Measurements from ENCODE around the gene FRMD8. TPM values are rescaled to one million over a fixed set of nuclear protein-coding genes. Genes with fewer than 3 reads are reported as not detected.

Gene FRMD8, protein sequence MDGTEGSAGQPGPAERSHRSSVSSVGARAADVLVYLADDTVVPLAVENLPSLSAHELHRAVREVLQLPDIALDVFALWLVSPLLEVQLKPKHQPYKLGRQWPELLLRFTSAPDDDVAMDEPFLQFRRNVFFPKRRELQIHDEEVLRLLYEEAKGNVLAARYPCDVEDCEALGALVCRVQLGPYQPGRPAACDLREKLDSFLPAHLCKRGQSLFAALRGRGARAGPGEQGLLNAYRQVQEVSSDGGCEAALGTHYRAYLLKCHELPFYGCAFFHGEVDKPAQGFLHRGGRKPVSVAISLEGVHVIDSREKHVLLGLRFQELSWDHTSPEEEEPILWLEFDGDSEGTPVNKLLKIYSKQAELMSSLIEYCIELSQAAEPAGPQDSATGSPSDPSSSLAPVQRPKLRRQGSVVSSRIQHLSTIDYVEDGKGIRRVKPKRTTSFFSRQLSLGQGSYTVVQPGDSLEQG
- 40.2 and 51.9 TPM in 2 replicates for total RNA-seq (2022)
- percentile 66 among the genes with signal in this experiment for Bru-seq, nascent RNA
- percentile 71 among the genes with signal in this experiment for BruChase-seq, experiment 1, labeled RNA remaining after a 6-hour chase
- BruChase-seq, experiment 2, labeled RNA remaining after a 2-hour chase = percentile 75 among the genes with signal in this experiment
- long read RNA-seq, transcript FRMD8-201 (11 exons, 3,723 nt) = major isoform, 23 of 46 reads
- long read RNA-seq, transcript FRMD8-203 (10 exons, 1,818 nt) = minor isoform, 6 of 46 reads
- long read RNA-seq, partial matches to known transcripts = 10 of 46 reads
- long read RNA-seq, other reads (novel, unspliced or antisense) = 5 of 46 reads

DNA sequence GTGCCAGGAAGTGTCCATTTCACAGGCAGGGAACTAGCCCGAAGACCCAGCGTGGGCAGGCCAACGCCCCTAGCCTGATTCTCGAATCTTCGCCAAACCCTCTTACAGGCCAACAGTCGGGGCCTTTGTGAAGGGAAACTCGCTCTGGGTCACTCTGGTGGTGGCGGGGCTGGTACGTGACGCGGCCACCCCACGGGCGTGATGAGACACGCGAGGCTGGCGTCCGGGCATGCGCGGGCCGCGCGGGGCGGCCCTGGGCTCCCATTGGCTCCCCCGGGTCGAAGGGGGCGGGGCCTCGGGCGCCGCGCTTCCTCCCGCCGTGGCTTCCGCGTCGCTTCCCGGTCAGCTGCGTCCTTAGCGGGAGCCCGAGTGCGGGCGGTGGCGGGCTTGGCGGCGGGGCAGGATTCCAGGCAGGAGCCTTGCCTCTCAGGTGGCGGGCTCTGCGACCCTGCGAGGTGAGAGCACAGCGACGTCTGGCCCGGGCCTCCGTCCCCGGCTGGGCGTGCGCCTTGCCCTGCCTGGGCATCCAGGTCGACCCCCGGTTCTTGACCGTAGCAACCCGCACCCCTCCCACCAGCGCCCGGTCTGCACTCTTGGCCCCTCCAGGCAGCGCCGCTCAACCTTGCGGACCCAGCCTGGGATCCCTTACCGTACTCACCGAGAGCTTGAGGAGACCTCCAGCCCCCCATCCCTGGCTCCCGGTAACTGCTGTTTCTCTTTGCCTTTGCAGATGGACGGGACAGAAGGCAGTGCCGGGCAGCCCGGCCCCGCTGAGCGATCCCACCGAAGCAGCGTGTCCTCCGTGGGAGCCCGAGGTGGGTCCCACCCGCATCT is at the start of gene FRMD8:
Gene FRMD8 (plus strand): TSS at position 331 of the 834 bp plus-strand sequence. CDS start 400 bp downstream, at position 731.
- Mint-ChIP-seq H3K27me3 (ENCODE audit: unreplicated experiment) (no peaks in the 10 kb centered on the region), H3K9me3 (ENCODE audit: low read depth, unreplicated experiment) (no peaks in the 10 kb centered on the region), H3K27ac (ENCODE audit: unreplicated experiment) (peak within 1 kb of the TSS; percentile 89), H3K4me1 (ENCODE audit: low read depth, unreplicated experiment) (peaks cover 65% of the 10 kb centered on the region), H3K4me3 (ENCODE audit: low read depth, unreplicated experiment) (peak within 1 kb of the TSS; percentile 89), H3K36me3 (ENCODE audit: insufficient read depth, unreplicated experiment) (peaks cover 72% of the 10 kb centered on the region)
- CTCF ChIA-PET = interaction anchor here (0.9 kb wide), 1 partner anchor 114 kb away, joined by 4 read pairs; no protein-coding TSS in a partner anchor
- DNase-seq = peak; percentile 88
- TF ChIP-seq, protein P1, sequence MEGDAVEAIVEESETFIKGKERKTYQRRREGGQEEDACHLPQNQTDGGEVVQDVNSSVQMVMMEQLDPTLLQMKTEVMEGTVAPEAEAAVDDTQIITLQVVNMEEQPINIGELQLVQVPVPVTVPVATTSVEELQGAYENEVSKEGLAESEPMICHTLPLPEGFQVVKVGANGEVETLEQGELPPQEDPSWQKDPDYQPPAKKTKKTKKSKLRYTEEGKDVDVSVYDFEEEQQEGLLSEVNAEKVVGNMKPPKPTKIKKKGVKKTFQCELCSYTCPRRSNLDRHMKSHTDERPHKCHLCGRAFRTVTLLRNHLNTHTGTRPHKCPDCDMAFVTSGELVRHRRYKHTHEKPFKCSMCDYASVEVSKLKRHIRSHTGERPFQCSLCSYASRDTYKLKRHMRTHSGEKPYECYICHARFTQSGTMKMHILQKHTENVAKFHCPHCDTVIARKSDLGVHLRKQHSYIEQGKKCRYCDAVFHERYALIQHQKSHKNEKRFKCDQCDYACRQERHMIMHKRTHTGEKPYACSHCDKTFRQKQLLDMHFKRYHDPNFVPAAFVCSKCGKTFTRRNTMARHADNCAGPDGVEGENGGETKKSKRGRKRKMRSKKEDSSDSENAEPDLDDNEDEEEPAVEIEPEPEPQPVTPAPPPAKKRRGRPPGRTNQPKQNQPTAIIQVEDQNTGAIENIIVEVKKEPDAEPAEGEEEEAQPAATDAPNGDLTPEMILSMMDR (IDR thresholded peaks at IDR 0.05; ENCODE audit: unreplicated experiment) = no peak
- intact Hi-C loops (cut with micrococcal nuclease; ENCODE audit: unreplicated experiment) = no loop called here
- TSS peak; percentile 70 for BruUV-seq (replicated peaks)

DNA sequence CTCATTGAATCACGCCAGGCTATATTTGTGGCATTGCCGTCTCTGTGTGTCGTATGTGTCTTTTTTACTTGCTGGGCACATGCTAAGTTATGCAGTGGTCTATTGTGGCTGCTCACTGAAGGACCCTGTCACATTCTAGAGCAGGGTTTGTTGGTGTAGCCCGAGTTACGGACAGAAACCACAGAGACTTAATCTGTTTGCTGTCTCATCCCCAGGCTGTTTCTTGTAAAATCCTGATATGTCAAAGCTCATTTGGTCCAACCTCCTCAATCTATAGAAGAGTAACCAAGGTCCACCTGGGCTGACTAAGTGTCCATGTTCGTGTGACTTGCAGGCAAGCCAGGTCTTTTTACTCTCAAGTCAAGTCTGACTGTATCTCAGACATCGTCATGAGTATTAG is 47.8 kb upstream of the FRMD8 start:
- H3K27me3 Mint-ChIP-seq (ENCODE audit: unreplicated experiment) = no peaks in the 10 kb centered on the region
- H3K27ac Mint-ChIP-seq (ENCODE audit: unreplicated experiment) = no peak overlapping the region
- peaks cover 18% of the 10 kb centered on the region for H3K4me1 Mint-ChIP-seq (ENCODE audit: low read depth, unreplicated experiment)
- intact Hi-C loops (cut with micrococcal nuclease; ENCODE audit: unreplicated experiment) = no loop called here
- H3K9me3 Mint-ChIP-seq (ENCODE audit: low read depth, unreplicated experiment) = no peaks in the 10 kb centered on the region
- peaks cover 39% of the 10 kb centered on the region for H3K36me3 Mint-ChIP-seq (ENCODE audit: insufficient read depth, unreplicated experiment)
- H3K4me3 Mint-ChIP-seq (ENCODE audit: low read depth, unreplicated experiment) = no peak overlapping the region
- TF ChIP-seq, protein P1 (IDR thresholded peaks at IDR 0.05; ENCODE audit: unreplicated experiment) = no peak
- BruUV-seq (replicated peaks) = no TSS peak
- CTCF ChIA-PET = interaction anchor here (0.6 kb wide), 1 partner anchor 536 kb away, joined by 5 read pairs; no protein-coding TSS in a partner anchor
- DNase-seq = no peak

DNA sequence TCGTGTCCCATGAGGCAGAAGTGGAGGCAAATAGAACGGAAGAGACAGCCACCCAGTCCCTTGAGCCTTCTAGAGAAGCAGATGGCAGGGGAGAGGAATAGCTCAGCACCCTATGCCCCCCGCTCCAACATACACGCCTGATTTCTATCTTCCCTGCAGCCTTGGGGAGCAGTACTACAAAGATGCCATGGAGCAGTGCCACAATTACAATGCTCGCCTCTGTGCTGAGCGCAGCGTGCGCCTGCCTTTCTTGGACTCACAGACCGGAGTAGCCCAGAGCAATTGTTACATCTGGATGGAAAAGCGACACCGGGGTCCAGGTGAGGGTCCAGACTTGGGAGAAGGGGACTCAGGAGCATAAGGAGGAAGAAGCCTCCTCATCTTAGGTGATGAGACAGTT is 46.2 kb upstream of the FRMD8 start:
- Mint-ChIP-seq H3K9me3 (ENCODE audit: low read depth, unreplicated experiment) (no peaks in the 10 kb centered on the region), H3K36me3 (ENCODE audit: insufficient read depth, unreplicated experiment) (peaks cover 35% of the 10 kb centered on the region), H3K27ac (ENCODE audit: unreplicated experiment) (no peak overlapping the region), H3K4me3 (ENCODE audit: low read depth, unreplicated experiment) (no peak overlapping the region), H3K27me3 (ENCODE audit: unreplicated experiment) (no peaks in the 10 kb centered on the region), H3K4me1 (ENCODE audit: low read depth, unreplicated experiment) (peaks cover 11% of the 10 kb centered on the region)
- CTCF ChIA-PET = no interaction called here
- no TSS peak for BruUV-seq (replicated peaks)
- TF ChIP-seq, protein P1 (IDR thresholded peaks at IDR 0.05; ENCODE audit: unreplicated experiment) = no peak
- intact Hi-C loops (cut with micrococcal nuclease; ENCODE audit: unreplicated experiment) = no loop called here
- no peak for DNase-seq

DNA sequence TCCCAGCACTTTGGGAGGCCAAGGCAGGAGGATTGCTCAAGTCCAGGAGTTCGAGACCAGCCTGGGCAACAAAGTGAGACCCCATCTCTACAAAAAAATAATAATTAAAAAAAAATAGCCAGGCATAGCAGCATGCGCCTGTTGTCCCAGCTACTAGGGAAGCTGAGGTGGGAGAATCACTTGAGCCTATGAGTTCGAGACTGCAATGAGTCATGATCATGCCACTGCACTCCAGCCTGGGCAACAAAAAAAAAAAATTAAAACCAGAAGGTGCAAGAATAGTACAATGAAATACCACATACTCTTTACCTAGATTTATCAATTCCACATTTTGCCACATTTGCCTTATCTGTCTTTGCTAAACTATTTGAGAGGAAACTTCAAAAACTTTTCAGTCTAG is 44.6 kb upstream of the FRMD8 start:
- TF ChIP-seq, protein P1 (IDR thresholded peaks at IDR 0.05; ENCODE audit: unreplicated experiment) = no peak
- Mint-ChIP-seq H3K27me3 (ENCODE audit: unreplicated experiment) (no peaks in the 10 kb centered on the region), H3K9me3 (ENCODE audit: low read depth, unreplicated experiment) (no peaks in the 10 kb centered on the region), H3K4me1 (ENCODE audit: low read depth, unreplicated experiment) (peaks cover 8% of the 10 kb centered on the region), H3K4me3 (ENCODE audit: low read depth, unreplicated experiment) (no peak overlapping the region), H3K36me3 (ENCODE audit: insufficient read depth, unreplicated experiment) (peaks cover 41% of the 10 kb centered on the region), H3K27ac (ENCODE audit: unreplicated experiment) (no peak overlapping the region)
- CTCF ChIA-PET = no interaction called here
- no TSS peak for BruUV-seq (replicated peaks)
- intact Hi-C loops (cut with micrococcal nuclease; ENCODE audit: unreplicated experiment) = no loop called here
- no peak for DNase-seq

Data from Calu3 (cell line).